K562 (cell line): ENCODE data around the gene KANK4. TPM values are rescaled to one million over a fixed set of nuclear protein-coding genes. Genes with fewer than 3 reads are reported as not detected.

ENCODE experiments used
- ATAC-seq: fragments of 200-7000 bp; cut with Tn5 transposase; 3 replicates; pipeline ENCODE4 v1.9.1; 2020; ENCODE audit warnings: moderate library complexity
- BruUV-seq: library from RNA; stranded (reverse); fragments of 400-500 nt; replicated peaks from 2 replicates; lab custom pipeline; 2021; lab: Mats Ljungman, UMichigan
- CTCF ChIA-PET: fragments of 300-600 bp; formaldehyde crosslinking; extraction: SDS; loops from one replicate; lab custom pipeline; 2021; ENCODE audit warnings: low intra/inter-chr PET ratio; lab: Yijun Ruan, JAX
- POLR2A ChIA-PET: fragments of 300-600, 350-650 bp; sonication (Branson Sonifier 250); formaldehyde crosslinking; extraction: SDS; loops from one replicate; lab custom pipeline; 2021; ENCODE audit warnings: antibody characterized with exemption, inconsistent platforms; lab: Yijun Ruan, JAX
- DNase-seq, 4 experiments: peaks; one replicate each; pipeline versions ENCODE4 v3.0.0 to v3.0.0-alpha.2; 2011 to 2018; ENCODE audit warnings: low spot score in 3 of 4, mixed read lengths in 3 of 4; ENCODE audit errors: extremely low read depth in 1 of 4
- FAIRE-seq: peaks from 2 replicates; lab custom pipeline; 2011; peaks lifted over from hg19 to GRCh38; lab: Jason Lieb, UNC
- H2AFZ ChIP-seq: 2 replicates; pipeline ENCODE4 v1.6.0; 2011; ENCODE audit warnings: low read depth, low read length, control low read depth, inconsistent platforms
- H3K27ac ChIP-seq: fragments of 200-600 bp; 3 replicates; pipeline ENCODE4 v1.8.0; 2011; ENCODE audit warnings: low read depth, mild to moderate bottlenecking, control low read depth, inconsistent platforms, low read length, moderate library complexity, mixed read lengths; ENCODE audit errors: extremely low read depth
- H3K27me3 ChIP-seq, 2 experiments: fragments of 300-600 bp in 1 of 2; 2 replicates in 1 of 2; 3 replicates in 1 of 2; pipeline versions ENCODE4 v1.6.0 to v1.8.0; 2011; ENCODE audit warnings: inconsistent platforms in 2 of 2, low read length in 2 of 2, mild to moderate bottlenecking in 1 of 2, mixed read lengths in 1 of 2, moderate library complexity in 1 of 2; ENCODE audit not compliant: control insufficient read depth in 2 of 2, insufficient read depth in 2 of 2
- H3K36me3 ChIP-seq: fragments of 300-600 bp; 3 replicates; pipeline ENCODE4 v1.8.0; 2011; ENCODE audit warnings: mild to moderate bottlenecking, low read length, inconsistent platforms; ENCODE audit not compliant: control insufficient read depth, insufficient read depth
- H3K4me1 ChIP-seq, 2 experiments: fragments of 200-600 bp in 1 of 2; replicated peaks in 1 of 2; 2 replicates in 1 of 2; 3 replicates in 1 of 2; pipeline versions ENCODE4 v1.5.1 to v1.8.0; 2011; ENCODE audit warnings: inconsistent platforms in 2 of 2, low read length in 2 of 2, mild to moderate bottlenecking in 1 of 2, mixed read lengths in 1 of 2, moderate library complexity in 1 of 2; ENCODE audit not compliant: control insufficient read depth in 2 of 2, insufficient read depth in 2 of 2
- H3K4me2 ChIP-seq: 2 replicates; pipeline ENCODE4 v1.6.1; 2011; ENCODE audit warnings: low read length, control low read depth, inconsistent platforms, mixed read lengths; ENCODE audit not compliant: insufficient read depth
- H3K4me3 ChIP-seq: fragments of 200-600 bp; sonication (generic), shearing (Covaris generic); 2 replicates; pipeline ENCODE4 v1.5.1; 2016; ENCODE audit warnings: control low read depth, inconsistent platforms
- H3K79me2 ChIP-seq: fragments of 200-600 bp; 3 replicates; pipeline ENCODE4 v1.8.0; 2011; ENCODE audit warnings: low read length, inconsistent platforms; ENCODE audit not compliant: control insufficient read depth, insufficient read depth
- H3K9ac ChIP-seq, 2 experiments: 2 replicates each; pipeline versions ENCODE4 v1.6.0 to v1.6.1; 2011; ENCODE audit warnings: low read depth in 2 of 2, low read length in 2 of 2, control low read depth in 1 of 2, inconsistent platforms in 1 of 2, mild to moderate bottlenecking in 1 of 2, mixed read lengths in 1 of 2; ENCODE audit not compliant: insufficient read depth in 1 of 2
- H3K9me1 ChIP-seq: one replicate; pipeline ENCODE4 v1.6.0; 2011; ENCODE audit warnings: inconsistent platforms, mild to moderate bottlenecking, low read length, moderate library complexity; ENCODE audit not compliant: control insufficient read depth, insufficient read depth
- H3K9me3 ChIP-seq: replicated peaks from 2 replicates; pipeline ENCODE4 v1.5.1; 2011; ENCODE audit warnings: low read depth, low read length, inconsistent platforms; ENCODE audit not compliant: control insufficient read depth, insufficient read depth
- H4K20me1 ChIP-seq: replicated peaks from 2 replicates; pipeline ENCODE4 v1.6.1; 2011; ENCODE audit warnings: low read length, inconsistent platforms, mixed read lengths; ENCODE audit not compliant: control insufficient read depth, insufficient read depth
- CEBPG ChIP-seq, 3 experiments: fragments of 200-800 bp in 1 of 3; sonication (Bioruptor generic) in 1 of 3; sonication (generic) in 1 of 3; formaldehyde crosslinking in 1 of 3; IDR thresholded peaks in 2 of 3; conservative IDR thresholded peaks in 1 of 3; 2 replicates each; pipeline versions ENCODE4 v1.6.1 to v1.8.0; 2016 to 2022; ENCODE audit warnings: missing compliant biosample characterization in 2 of 3, missing genetic modification characterization in 2 of 3, mild to moderate bottlenecking in 1 of 3, missing genetic modification reagents in 1 of 3
- ELK3 ChIP-seq: fragments of 450-650 bp; formaldehyde crosslinking; IDR thresholded peaks from 2 replicates; pipeline ENCODE4 v1.4.0; 2020; ENCODE audit warnings: mild to moderate bottlenecking
- ESRRB ChIP-seq: fragments of 250-450 bp; sonication (Bioruptor Pico); IDR thresholded peaks from 2 replicates; pipeline ENCODE4 v1.5.0; 2020; ENCODE audit warnings: mild to moderate bottlenecking, moderate library complexity, borderline replicate concordance
- HDGF ChIP-seq: fragments of 450-650 bp; IDR thresholded peaks from 2 replicates; pipeline ENCODE4 v1.6.1; 2016
- HMG20B ChIP-seq: fragments of 250-450 bp; sonication (Bioruptor Pico); IDR thresholded peaks from 2 replicates; pipeline ENCODE4 v1.5.0; 2021; ENCODE audit warnings: mild to moderate bottlenecking
- HNRNPH1 ChIP-seq: fragments of 200-400 bp; formaldehyde crosslinking; optimal IDR thresholded peaks from 2 replicates; pipeline ENCODE3; 2017; ENCODE audit warnings: low read depth, mild to moderate bottlenecking, low read length, moderate library complexity
- PHTF2 ChIP-seq: fragments of 250-450 bp; sonication (Bioruptor Pico); IDR thresholded peaks from 2 replicates; pipeline ENCODE4 v1.5.0; 2021; ENCODE audit warnings: mild to moderate bottlenecking
- SMARCC2 ChIP-seq: fragments of 450-650 bp; IDR thresholded peaks from 2 replicates; pipeline ENCODE4 v1.6.1; 2017; ENCODE audit warnings: antibody characterized with exemption, moderate library complexity, mild to moderate bottlenecking, low read depth
- ZBED1 ChIP-seq: IDR thresholded peaks from 2 replicates; pipeline ENCODE4 v1.6.1; 2014
- ZNF584 ChIP-seq: fragments of 200-800 bp; sonication (Bioruptor generic); IDR thresholded peaks from 2 replicates; pipeline ENCODE4 v1.6.1; 2016; ENCODE audit warnings: low read depth, mild to moderate bottlenecking, missing genetic modification characterization, missing compliant biosample characterization
- WGBS: fragments of 100-300 bp; shearing (Covaris generic); methylation state at CpG from one replicate; pipeline ENCODE4 v1.1.6; 2016; ENCODE audit warnings: low coverage, mixed read lengths; ENCODE audit not compliant: insufficient coverage; ENCODE audit errors: missing lambda C conversion rate; 5-methylcytosine and 5-hydroxymethylcytosine counted together
- in situ Hi-C: fragments of 300-500 bp; cut with MboI; formaldehyde crosslinking; loops from 4 replicates; pipeline ENCODE4 v1.15.0; 2018; ENCODE audit warnings: inconsistent platforms, mixed read lengths
- intact Hi-C: fragments of 100-400 bp; cut with micrococcal nuclease; formaldehyde crosslinking; loops from 2 replicates; pipeline ENCODE4 v1.14.2; 2022
- polyA plus RNA-seq, 8 experiments: library from polyadenylated mRNA; depleted of rRNA in 4 of 8; stranded (reverse) in 5 of 8; unstranded in 3 of 8; fragments of >200 nt; fragmentation: Nextera tagmentation in 2 of 8; fragmentation: Illumina TruSeq in 1 of 8; extraction: Ambion mirVana in 2 of 8; extraction: Trizol in 1 of 8; gene quantifications; 2 replicates each; pipeline versions ENCODE4 v1.2.1 to v1.2.3, GENCODE V29; 2011 to 2014; ENCODE audit warnings: inconsistent platforms in 1 of 8, missing spikeins in 1 of 8
- total RNA-seq, 7 experiments: library from RNA; depleted of rRNA in 6 of 7; stranded (reverse); fragments of >200 nt in 6 of 7; fragmentation: Illumina TruSeq in 2 of 7; extraction: Trizol in 2 of 7; gene quantifications; 2 replicates each; pipeline versions ENCODE4 v1.2.1 to v1.2.3, GENCODE V29; 2011 to 2021; ENCODE audit warnings: low replicate concordance in 1 of 7
- TF ChIP-seq, protein P1 (sequence below): fragments of 450-650 bp; IDR thresholded peaks from 2 replicates; pipeline ENCODE4 v1.7.1; 2018; ENCODE audit warnings: mild to moderate bottlenecking, low read depth; ENCODE audit not compliant: partially characterized antibody

The KANK4 gene
- total and polyA plus RNA-seq, 9 of the 15 experiments (the other 6 are each of a cell fraction or from before 2014, with no cell fraction given): not detected

- Histone ChIP-seq H3K27ac (no peak overlapping the region), H3K36me3 (no peaks in the 10 kb centered on the region), H2AFZ (no peak overlapping the region), H3K9me3 (no peaks in the 10 kb centered on the region), H3K27me3 (peaks cover 5 to 33% of the 10 kb centered on the region in 2 experiments; a peak in 3 of 5 replicates), H3K9ac (no peak overlapping the region), H4K20me1 (no peaks in the 10 kb centered on the region), H3K4me1 (no peaks in the 10 kb centered on the region), H3K79me2 (no peaks in the 10 kb centered on the region), H3K4me3 (no peak overlapping the region), H3K9me1 (no peaks in the 10 kb centered on the region), H3K4me2 (no peak overlapping the region)
- FAIRE-seq (no peak), DNase-seq (no peak), ATAC-seq (no peak)
- ChIA-PET CTCF (no interaction called here), POLR2A (no interaction called here)
- WGBS: 0% methylated on average over 7 of the region's 7 CpGs
- no TSS peak for BruUV-seq
- no peak for TF ChIP-seq HNRNPH1
- TF ChIP-seq, protein P1, sequence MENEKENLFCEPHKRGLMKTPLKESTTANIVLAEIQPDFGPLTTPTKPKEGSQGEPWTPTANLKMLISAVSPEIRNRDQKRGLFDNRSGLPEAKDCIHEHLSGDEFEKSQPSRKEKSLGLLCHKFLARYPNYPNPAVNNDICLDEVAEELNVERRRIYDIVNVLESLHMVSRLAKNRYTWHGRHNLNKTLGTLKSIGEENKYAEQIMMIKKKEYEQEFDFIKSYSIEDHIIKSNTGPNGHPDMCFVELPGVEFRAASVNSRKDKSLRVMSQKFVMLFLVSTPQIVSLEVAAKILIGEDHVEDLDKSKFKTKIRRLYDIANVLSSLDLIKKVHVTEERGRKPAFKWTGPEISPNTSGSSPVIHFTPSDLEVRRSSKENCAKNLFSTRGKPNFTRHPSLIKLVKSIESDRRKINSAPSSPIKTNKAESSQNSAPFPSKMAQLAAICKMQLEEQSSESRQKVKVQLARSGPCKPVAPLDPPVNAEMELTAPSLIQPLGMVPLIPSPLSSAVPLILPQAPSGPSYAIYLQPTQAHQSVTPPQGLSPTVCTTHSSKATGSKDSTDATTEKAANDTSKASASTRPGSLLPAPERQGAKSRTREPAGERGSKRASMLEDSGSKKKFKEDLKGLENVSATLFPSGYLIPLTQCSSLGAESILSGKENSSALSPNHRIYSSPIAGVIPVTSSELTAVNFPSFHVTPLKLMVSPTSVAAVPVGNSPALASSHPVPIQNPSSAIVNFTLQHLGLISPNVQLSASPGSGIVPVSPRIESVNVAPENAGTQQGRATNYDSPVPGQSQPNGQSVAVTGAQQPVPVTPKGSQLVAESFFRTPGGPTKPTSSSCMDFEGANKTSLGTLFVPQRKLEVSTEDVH: no peak
- in situ Hi-C loops (no loop called here), intact Hi-C loops (no loop called here)
Measured at GRCh38 chr1:62309906-62310305, 9.3 kb downstream of the KANK4 start.

GRCh38 chr1:62308606-62309005 is 10.6 kb downstream of the KANK4 start:
- DNase-seq: no peak
- Histone ChIP-seq H3K4me2 (no peak overlapping the region), H2AFZ (no peak overlapping the region), H3K27ac (no peak overlapping the region), H3K36me3 (no peaks in the 10 kb centered on the region), H3K9ac (no peak overlapping the region), H3K4me3 (no peak overlapping the region), H3K9me1 (no peaks in the 10 kb centered on the region), H3K4me1 (no peaks in the 10 kb centered on the region), H4K20me1 (no peaks in the 10 kb centered on the region), H3K9me3 (no peaks in the 10 kb centered on the region), H3K27me3 (peaks cover 3 to 23% of the 10 kb centered on the region in 2 experiments; a peak in 2 of 5 replicates), H3K79me2 (no peaks in the 10 kb centered on the region)
- intact Hi-C loops (no loop called here), in situ Hi-C loops (no loop called here)
- WGBS: 0% methylated on average over 3 of the region's 3 CpGs
- no TSS peak for BruUV-seq
- ChIA-PET POLR2A (no interaction called here), CTCF (no interaction called here)
- no peak for FAIRE-seq
- no peak for ATAC-seq
- TF ChIP-seq CEBPG (CRISPR knock-in tag; IDR thresholded peaks at IDR 0.05) (no peak), CEBPG (tag; conservative IDR thresholded peaks at IDR 0.05 in 1 of 2, IDR thresholded peaks at IDR 0.05 in 1 of 2) (no peak), ELK3 (CRISPR knock-in tag) (no peak), SMARCC2 (no peak), HDGF (no peak), ZNF584 (CRISPR knock-in tag) (no peak), ZBED1 (no peak), ESRRB (CRISPR knock-in tag) (no peak), PHTF2 (CRISPR knock-in tag) (no peak), HMG20B (CRISPR knock-in tag) (no peak)
